ENCODE measurements around the gene LMNA. TPM values are rescaled to one million over a fixed set of nuclear protein-coding genes. Genes with fewer than 3 reads are reported as not detected.

Gene LMNA
- total RNA-seq, 1 donor, result 280 TPM

DNA sequence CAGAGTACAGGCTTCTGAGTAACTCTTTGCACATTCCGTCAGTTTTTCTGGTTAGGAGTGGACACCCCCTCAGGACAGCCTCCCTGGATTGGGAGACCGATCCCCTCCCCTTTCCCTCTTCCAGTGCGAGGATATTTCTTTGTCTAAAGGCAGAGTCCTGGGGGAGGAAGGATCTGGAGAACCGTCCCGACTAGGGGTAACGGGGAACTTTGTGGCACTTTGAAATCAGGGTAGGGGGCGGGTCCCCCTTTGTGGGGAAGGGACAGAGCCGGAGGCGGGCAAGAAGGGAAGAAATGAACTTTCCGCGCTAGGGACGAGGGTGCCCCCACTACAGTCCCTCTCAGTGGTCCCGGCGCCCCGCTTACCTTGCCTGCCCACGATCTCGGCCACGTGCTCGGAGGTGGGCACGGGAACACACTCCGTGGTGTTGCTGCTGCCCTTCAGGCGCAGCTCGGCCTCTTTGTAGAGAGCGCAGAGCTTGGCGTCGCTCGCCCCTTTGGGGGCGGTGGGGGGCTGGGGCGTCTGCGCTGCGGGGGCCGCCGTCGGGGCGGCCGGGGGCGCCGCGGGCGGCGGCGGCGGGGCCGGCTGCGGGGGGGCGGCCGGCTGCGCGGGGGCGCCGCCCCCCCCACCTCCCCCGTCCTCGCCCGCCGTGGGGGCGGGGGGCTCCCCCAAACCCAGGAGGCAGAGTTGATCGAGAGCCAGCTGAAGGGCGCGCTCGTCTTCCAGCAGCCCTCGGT is 33.2 kb upstream of the LMNA start:
- no peak for DNase-seq (ENCODE audit: low read depth in 2 of 3, low spot score in 2 of 3)

GRCh38 chr1:156081917-156082308 is 32.6 kb upstream of the LMNA start:
- DNase-seq (ENCODE audit: low read depth in 2 of 3, low spot score in 2 of 3), result no peak

- DNase-seq (ENCODE audit: low read depth in 2 of 3, low spot score in 2 of 3), result peak in 1 of 3 donors; percentile 64
These were observed 32.0 kb upstream of the LMNA start, which contains the start of gene MEX3A for GRCh38 chr1:156082309-156083091. MEX3A (minus strand) TSS chr1:156082465; CDS start chr1:156081998, 467 bp downstream.

- no peak for DNase-seq (ENCODE audit: low read depth in 2 of 3, low spot score in 2 of 3)
These were observed 30.4 kb upstream of the LMNA start for GRCh38 chr1:156083800-156084790.

GRCh38 chr1:156086256-156086662 is 28.3 kb upstream of the LMNA start:
- no peak for DNase-seq (ENCODE audit: low read depth in 2 of 3, low spot score in 2 of 3)

- no peak for DNase-seq (ENCODE audit: low read depth in 2 of 3, low spot score in 2 of 3)
These were observed 24.8 kb upstream of the LMNA start for GRCh38 chr1:156089704-156090103.

DNA sequence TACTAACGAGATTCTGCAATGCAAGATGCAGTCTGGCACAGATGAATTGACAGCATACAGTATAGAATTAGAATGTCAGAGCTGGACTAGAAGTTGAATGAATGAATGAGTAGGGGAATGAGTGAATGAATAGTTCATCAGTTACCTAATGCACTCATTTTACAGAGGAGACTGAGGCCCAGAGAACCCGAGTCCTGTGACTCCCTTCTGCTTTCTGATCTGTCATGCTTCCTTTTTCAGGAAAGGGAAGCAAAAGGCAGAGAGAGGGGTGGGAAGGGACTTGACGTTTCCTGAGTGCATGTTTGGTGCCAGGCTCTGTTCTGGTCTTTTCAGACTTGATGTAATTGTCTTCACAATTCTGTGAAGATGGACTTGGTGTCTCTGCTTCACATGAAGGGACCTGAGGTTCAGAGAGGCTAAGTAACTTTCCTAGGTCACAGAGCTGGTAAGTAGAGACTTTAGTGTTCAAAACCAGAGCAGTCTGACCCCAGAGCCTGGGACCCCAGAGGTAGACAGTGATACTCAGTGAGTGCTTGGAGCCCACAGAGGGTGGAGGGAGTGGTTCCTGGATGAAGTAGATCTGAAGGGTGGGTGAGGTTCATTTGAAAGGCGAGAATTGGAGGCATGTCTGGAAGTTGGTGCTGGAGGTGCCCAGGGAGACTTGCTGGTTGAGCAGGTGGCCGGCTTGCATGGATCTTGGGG is 24.2 kb upstream of the LMNA start:
- DNase-seq (ENCODE audit: low read depth in 2 of 3, low spot score in 2 of 3), result no peak

DNA sequence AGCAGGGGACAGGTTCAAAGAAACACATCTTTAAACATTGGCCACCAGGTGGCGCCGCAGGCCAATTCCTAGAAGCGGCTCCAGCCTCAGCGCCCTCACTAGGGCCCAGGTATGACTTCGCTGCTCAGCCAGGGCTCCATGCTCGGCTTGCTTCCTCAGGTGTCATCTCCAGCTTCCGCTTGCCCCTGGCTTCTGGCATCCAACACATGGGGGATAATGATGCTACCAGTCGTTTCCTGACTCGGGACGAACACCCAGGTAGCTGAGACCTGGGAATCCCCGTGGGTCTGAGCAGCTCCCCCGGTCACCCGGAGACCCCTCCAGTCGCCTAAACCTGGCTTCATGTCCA is 23.7 kb upstream of the LMNA start:
- peak; percentile 81 to 90 (median 85) for DNase-seq (ENCODE audit: low read depth in 2 of 3, low spot score in 2 of 3)

DNA sequence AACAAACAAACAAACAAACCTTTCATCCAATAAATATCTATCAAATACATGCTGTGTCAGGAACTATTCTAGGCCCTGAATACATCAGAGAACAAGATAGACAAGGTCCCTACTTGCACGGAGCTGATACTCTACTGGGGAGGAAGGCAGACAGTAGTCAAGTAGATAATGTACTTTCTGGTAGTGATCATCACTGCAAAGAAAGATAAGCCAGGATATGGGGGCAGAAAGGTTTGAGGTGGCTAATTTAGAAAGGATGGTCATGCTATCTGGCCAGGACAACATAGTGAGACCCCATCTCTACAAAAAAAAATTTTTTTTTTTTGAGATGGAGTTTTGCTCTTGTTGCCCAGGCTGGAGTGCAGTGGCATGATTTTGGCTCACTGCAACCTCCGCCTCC is 22.9 kb upstream of the LMNA start:
- no peak for DNase-seq (ENCODE audit: low read depth in 2 of 3, low spot score in 2 of 3)

GRCh38 chr1:156095906-156096508 is 18.5 kb upstream of the LMNA start:
- DNase-seq (ENCODE audit: low read depth in 2 of 3, low spot score in 2 of 3), result no peak

DNA sequence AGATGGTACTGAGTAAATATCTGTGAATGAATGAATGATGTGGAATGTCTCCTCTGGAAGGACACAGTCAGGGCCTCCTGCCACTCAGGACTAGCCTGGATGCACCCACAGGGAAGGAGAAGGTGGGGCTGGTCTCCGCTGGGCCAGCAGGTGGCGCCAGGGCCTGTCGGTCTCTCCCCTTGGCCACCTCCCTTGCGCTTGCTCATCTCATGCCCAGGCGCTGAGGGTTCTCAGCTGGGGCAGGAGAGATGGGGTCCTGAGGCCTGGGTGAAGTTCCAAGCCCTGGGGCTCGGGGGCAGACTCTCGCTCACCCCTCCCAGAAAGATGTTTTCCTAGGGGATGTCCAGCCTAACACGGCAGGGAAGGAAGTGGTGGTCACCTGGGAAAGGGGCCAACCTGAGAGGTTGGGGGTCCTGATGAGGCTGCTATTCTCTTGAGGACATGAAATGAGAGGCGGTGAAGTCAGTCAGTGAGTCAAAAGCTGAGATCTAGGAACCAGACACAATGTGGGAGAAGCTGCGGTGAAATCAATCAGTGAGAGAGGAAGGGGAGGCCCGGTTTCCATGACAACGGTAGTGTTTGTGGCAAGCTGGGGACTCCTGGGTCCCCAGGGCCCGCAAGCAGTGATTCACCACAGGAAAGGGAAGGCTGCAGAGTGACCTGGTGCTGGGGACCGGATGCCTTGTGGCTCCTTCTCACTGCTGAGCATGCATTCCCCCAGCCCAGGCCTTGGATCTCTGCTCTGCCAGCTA is 17.7 kb upstream of the LMNA start:
- peak; percentile 86 to 99 (median 98) for DNase-seq (ENCODE audit: low read depth in 2 of 3, low spot score in 2 of 3)

DNA sequence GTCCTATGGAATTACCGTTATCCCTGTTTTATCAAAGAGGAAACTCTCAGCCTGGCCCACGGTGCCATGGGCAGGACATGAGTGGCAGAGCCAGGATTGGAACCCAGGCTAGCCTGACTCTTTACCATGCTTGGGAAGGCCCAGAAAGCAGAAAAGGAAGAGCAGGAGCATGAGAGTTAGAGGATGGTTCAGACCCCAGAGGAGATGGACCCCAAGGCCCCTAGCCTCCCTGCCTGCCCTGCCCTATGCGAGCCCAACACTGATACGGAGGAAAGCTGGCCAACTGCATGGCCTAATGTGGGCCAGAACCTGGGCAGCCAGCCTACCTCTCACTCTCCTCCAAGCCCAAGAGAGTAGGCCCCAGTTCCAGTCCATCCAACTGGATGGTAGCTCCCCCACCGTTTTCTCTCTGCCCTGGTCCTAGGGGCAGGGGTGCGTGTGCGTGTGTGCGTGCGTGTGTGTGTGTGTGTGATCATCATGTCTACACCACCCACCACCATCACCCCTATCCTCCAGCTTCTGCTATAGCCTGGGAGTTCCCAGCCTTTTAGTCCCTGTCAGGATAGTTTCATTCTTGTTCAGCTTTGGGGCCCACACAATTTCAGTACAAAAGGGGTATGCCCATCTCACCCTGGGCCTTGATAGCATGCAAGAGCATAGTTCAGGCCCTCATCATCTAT is 16.9 kb upstream of the LMNA start:
- DNase-seq (ENCODE audit: low read depth in 2 of 3, low spot score in 2 of 3), result no peak

GRCh38 chr1:156098784-156099183 is 15.7 kb upstream of the LMNA start:
- no peak for DNase-seq (ENCODE audit: low read depth in 2 of 3, low spot score in 2 of 3)

DNA sequence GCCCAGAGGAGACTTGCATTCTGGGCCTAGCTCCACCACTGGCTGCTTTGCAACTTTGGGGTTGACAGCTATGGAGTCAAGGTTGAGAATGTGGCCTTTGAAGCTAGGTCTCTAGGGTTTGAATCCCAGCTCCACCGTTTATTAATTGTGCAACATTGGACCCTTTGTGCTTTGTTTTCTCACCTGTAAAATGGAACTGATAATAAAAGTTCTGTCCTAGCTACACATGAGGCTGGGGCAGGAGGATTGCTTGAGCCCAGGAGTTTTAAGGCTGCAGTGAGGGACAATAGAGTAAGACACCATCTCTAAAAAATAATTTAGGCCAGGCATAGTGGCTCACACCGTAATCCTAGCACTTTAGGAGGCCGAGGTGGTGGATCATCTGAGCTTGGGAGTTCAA is 15.2 kb upstream of the LMNA start:
- no peak for DNase-seq (ENCODE audit: low read depth in 2 of 3, low spot score in 2 of 3)

GRCh38 chr1:156100205-156100995 is 14.1 kb upstream of the LMNA start:
- DNase-seq (ENCODE audit: low read depth in 2 of 3, low spot score in 2 of 3), result no peak

- no peak for DNase-seq (ENCODE audit: low read depth in 2 of 3, low spot score in 2 of 3)
These were observed 12.6 kb upstream of the LMNA start for GRCh38 chr1:156101880-156102279.

- no peak for DNase-seq (ENCODE audit: low read depth in 2 of 3, low spot score in 2 of 3)
These were observed 11.6 kb upstream of the LMNA start for GRCh38 chr1:156102633-156103511.

All from hematopoietic multipotent progenitor cell (in vitro differentiated cells).